Measurements from ENCODE around the gene C12orf54. TPM values are rescaled to one million over a fixed set of nuclear protein-coding genes. Genes with fewer than 3 reads are reported as not detected.
"Not testable (repeated sequence)": the region's sequence is repeated elsewhere in the genome, so short reads cannot be mapped to it uniquely, and the experiment has no call there.

The C12orf54 gene
- not detected for total RNA-seq

GRCh38 chr12:48482198-48482597, at the start of gene C12orf54:
Gene C12orf54 (plus strand): TSS chr12:48482498. CDS start chr12:48483297, 799 bp downstream.
- Mint-ChIP-seq H3K9me3 (no peaks in the 10 kb centered on the region), H3K27me3 (peaks cover 6% of the 10 kb centered on the region), H3K27ac (no peak within 1 kb of the TSS), H3K4me1 (no peaks in the 10 kb centered on the region), H3K4me3 (no peak within 1 kb of the TSS), H3K36me3 (ENCODE audit: low read depth) (no peaks in the 10 kb centered on the region)
- ATAC-seq (replicated peaks): no peak

GRCh38 chr12:48434016-48434415, 48.3 kb upstream of the C12orf54 start:
- H3K4me1 Mint-ChIP-seq; H3K36me3 Mint-ChIP-seq (ENCODE audit: low read depth); ATAC-seq (replicated peaks); H3K27ac Mint-ChIP-seq; H3K9me3 Mint-ChIP-seq; H3K4me3 Mint-ChIP-seq: not testable (repeated sequence)
- peaks cover 19% of the 10 kb centered on the region for H3K27me3 Mint-ChIP-seq

DNA sequence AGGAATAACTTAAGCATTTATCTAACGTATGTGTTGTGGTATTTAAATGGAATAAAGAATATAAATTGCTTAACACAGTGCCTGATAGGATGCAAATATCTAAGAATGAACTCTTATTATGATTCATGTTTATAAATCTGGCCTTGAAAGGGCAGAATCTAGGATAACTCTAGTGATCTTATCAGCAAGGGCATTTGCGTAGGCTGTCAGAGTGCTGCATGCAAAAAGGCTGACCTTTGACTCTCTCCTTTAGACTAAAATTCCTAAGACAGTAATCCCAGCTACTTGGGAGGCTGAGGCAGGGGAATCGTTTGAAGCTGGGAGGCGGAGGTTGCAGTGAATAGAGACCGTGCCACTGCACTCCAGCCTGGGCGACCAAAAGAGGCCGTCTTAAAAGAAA, 41.2 kb upstream of the C12orf54 start:
- H3K4me3 Mint-ChIP-seq: no peak overlapping the region
- H3K9me3 Mint-ChIP-seq: no peaks in the 10 kb centered on the region
- no peak for ATAC-seq (replicated peaks)
- no peak overlapping the region for H3K27ac Mint-ChIP-seq
- no peaks in the 10 kb centered on the region for H3K36me3 Mint-ChIP-seq (ENCODE audit: low read depth)
- H3K4me1 Mint-ChIP-seq: no peaks in the 10 kb centered on the region
- H3K27me3 Mint-ChIP-seq: peaks cover 7% of the 10 kb centered on the region

DNA sequence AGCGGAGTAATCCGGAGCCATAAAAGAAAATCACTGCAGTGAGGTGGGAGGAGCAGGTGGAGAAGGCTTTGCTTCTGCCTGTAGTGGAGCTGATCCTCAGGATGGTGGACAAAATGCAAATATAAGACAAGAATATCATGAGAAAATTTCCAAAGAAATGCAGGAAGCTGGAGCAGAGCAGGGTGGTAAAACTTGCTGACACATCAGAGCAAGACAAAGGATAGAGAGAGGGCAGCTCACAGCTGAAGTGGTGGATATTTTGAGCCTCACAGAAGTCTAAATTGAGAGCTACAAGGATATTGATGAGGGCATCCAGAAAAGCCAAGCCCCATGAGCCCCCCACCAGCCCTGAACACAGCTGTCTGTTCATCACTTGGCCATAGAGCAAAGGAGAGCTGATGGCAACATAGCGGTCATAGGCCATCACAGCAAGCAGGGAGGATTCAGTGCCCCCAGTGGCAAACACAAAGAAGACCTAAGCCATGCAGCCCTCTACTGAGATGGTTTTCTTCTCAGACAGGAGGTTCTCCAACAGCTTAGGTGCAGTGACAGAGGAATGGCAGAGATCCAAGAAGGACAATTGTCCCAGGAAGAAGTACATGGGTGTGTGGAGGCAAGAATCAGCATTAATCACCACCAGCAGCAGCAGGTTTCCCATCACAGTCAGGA, 40.0 kb upstream of the C12orf54 start:
- H3K4me3 Mint-ChIP-seq: no peak overlapping the region
- no peak for ATAC-seq (replicated peaks)
- H3K36me3 Mint-ChIP-seq (ENCODE audit: low read depth): no peaks in the 10 kb centered on the region
- no peak overlapping the region for H3K27ac Mint-ChIP-seq
- H3K9me3 Mint-ChIP-seq: no peaks in the 10 kb centered on the region
- H3K4me1 Mint-ChIP-seq: no peaks in the 10 kb centered on the region
- H3K27me3 Mint-ChIP-seq: peaks cover 7% of the 10 kb centered on the region

- Mint-ChIP-seq H3K4me3 (no peak overlapping the region), H3K36me3 (ENCODE audit: low read depth) (no peaks in the 10 kb centered on the region), H3K4me1 (no peaks in the 10 kb centered on the region), H3K27ac (no peak overlapping the region), H3K27me3 (peaks cover 12% of the 10 kb centered on the region), H3K9me3 (no peaks in the 10 kb centered on the region)
- no peak for ATAC-seq (replicated peaks)
Observed at GRCh38 chr12:48445538-48445937, 36.8 kb upstream of the C12orf54 start.

- ATAC-seq (replicated peaks): no peak
- H3K4me1 Mint-ChIP-seq: no peaks in the 10 kb centered on the region
- no peak overlapping the region for H3K27ac Mint-ChIP-seq
- peaks cover 12% of the 10 kb centered on the region for H3K27me3 Mint-ChIP-seq
- no peak overlapping the region for H3K4me3 Mint-ChIP-seq
- H3K9me3 Mint-ChIP-seq: no peaks in the 10 kb centered on the region
- H3K36me3 Mint-ChIP-seq (ENCODE audit: low read depth): no peaks in the 10 kb centered on the region
Observed at GRCh38 chr12:48446161-48446776, 36.0 kb upstream of the C12orf54 start.

GRCh38 chr12:48447755-48448154, 34.5 kb upstream of the C12orf54 start:
- no peaks in the 10 kb centered on the region for H3K9me3 Mint-ChIP-seq
- H3K4me3 Mint-ChIP-seq: no peak overlapping the region
- no peak overlapping the region for H3K27ac Mint-ChIP-seq
- peaks cover 12% of the 10 kb centered on the region for H3K27me3 Mint-ChIP-seq
- no peaks in the 10 kb centered on the region for H3K36me3 Mint-ChIP-seq (ENCODE audit: low read depth)
- no peak for ATAC-seq (replicated peaks)
- H3K4me1 Mint-ChIP-seq: no peaks in the 10 kb centered on the region

- Mint-ChIP-seq H3K4me1 (no peaks in the 10 kb centered on the region), H3K27ac (no peak overlapping the region), H3K27me3 (peaks cover 5% of the 10 kb centered on the region), H3K36me3 (ENCODE audit: low read depth) (no peaks in the 10 kb centered on the region), H3K9me3 (no peaks in the 10 kb centered on the region), H3K4me3 (no peak overlapping the region)
- ATAC-seq (replicated peaks): no peak
Observed at GRCh38 chr12:48451372-48451771, 30.9 kb upstream of the C12orf54 start.

DNA sequence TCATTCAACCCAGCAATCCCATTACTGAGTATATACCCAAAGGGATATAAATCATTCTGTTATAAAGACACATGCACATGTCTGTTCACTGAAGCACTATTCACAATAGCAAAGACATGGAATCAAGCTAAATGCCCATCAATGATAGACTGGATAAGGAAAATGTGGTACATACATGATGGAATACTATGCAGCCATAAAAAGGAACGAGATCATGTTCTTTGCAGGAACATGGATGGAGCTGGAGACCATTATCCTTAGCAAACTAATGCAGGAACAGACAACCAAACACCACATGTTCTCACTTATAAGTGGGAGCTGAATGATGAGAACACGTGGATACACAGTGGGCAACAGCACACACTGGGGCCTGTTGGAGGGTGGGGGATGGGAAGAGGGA, 29.3 kb upstream of the C12orf54 start:
- H3K4me1 Mint-ChIP-seq; H3K27me3 Mint-ChIP-seq; H3K27ac Mint-ChIP-seq; H3K36me3 Mint-ChIP-seq (ENCODE audit: low read depth); H3K4me3 Mint-ChIP-seq; H3K9me3 Mint-ChIP-seq; ATAC-seq (replicated peaks): not testable (repeated sequence)

DNA sequence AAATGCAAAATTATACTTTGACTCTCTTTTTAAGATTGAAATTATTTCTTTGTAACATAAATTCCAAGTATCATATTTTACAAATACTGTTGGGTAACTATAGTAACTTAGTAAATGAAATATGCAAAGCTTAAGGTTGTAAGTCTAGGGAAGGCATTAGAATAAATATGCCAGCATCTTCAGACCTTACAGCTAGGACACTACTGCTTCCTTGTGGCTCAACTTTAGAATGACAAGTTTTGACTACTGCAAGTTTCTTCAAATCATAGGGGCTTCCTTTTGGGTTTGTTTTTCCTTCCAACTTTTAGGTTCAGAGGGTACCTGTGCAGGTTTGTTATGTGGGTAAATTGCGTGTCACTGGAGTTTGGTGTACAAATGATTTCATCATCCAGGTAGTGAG, 27.6 kb upstream of the C12orf54 start:
- no peak for ATAC-seq (replicated peaks)
- H3K4me3 Mint-ChIP-seq: no peak overlapping the region
- H3K9me3 Mint-ChIP-seq: no peaks in the 10 kb centered on the region
- no peak overlapping the region for H3K27ac Mint-ChIP-seq
- H3K27me3 Mint-ChIP-seq: peaks cover 10% of the 10 kb centered on the region
- H3K36me3 Mint-ChIP-seq (ENCODE audit: low read depth): no peaks in the 10 kb centered on the region
- H3K4me1 Mint-ChIP-seq: no peaks in the 10 kb centered on the region

DNA sequence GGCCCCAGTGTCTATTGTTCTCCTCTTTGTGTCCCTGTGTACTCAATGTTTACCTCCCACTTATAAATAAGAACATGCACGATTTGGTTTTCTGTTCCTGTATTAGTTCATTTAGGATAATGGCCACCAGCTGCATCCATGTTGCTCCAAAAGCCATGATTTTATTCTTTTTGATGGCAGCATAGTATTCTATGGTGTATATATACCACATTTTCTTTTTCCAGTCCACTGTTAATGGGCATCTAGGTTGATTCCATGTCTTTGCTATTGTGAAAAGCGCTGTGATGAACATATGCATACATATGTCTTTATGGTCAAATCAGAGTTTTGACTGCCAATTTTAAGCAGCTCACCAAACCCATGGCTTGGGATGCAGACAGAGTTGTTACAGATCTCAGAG, 27.2 kb upstream of the C12orf54 start:
- Mint-ChIP-seq H3K4me1 (no peaks in the 10 kb centered on the region), H3K27me3 (peaks cover 6% of the 10 kb centered on the region), H3K9me3 (no peaks in the 10 kb centered on the region), H3K4me3 (no peak overlapping the region), H3K36me3 (ENCODE audit: low read depth) (no peaks in the 10 kb centered on the region), H3K27ac (no peak overlapping the region)
- ATAC-seq (replicated peaks): no peak

- Mint-ChIP-seq H3K27me3 (peaks cover 11% of the 10 kb centered on the region), H3K27ac (no peak overlapping the region), H3K9me3 (no peaks in the 10 kb centered on the region), H3K4me1 (no peaks in the 10 kb centered on the region), H3K36me3 (ENCODE audit: low read depth) (no peaks in the 10 kb centered on the region), H3K4me3 (no peak overlapping the region)
- no peak for ATAC-seq (replicated peaks)
Observed at GRCh38 chr12:48459259-48459658, 23.0 kb upstream of the C12orf54 start.

DNA sequence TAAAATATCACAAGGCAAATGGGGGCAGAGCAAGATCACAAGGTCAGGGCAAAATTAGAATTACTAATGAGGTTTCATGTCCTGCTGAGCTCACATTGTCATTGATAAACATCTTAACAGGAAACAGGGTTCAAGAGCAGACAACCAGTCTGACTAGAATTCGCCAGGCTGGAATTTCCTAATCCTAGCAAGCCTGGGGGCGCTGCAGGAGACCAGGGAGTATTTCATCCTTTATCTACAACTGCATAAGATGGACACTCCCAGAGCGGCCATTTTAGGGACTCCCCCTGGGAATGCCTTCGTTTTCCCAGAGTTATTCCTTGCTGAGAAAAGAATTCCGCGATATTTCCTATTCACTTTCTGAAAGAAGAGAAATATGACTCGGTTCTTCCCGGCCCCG, 13.3 kb upstream of the C12orf54 start:
- not testable (repeated sequence) for H3K27ac Mint-ChIP-seq; H3K36me3 Mint-ChIP-seq (ENCODE audit: low read depth); H3K4me3 Mint-ChIP-seq; H3K4me1 Mint-ChIP-seq; ATAC-seq (replicated peaks)
- Mint-ChIP-seq H3K27me3 (peaks cover 30% of the 10 kb centered on the region), H3K9me3 (peaks cover 24% of the 10 kb centered on the region)

- Mint-ChIP-seq H3K9me3 (peaks cover 24% of the 10 kb centered on the region), H3K4me1 (no peaks in the 10 kb centered on the region), H3K4me3 (no peak within 1 kb of the TSS), H3K27me3 (peaks cover 37% of the 10 kb centered on the region), H3K36me3 (ENCODE audit: low read depth) (no peaks in the 10 kb centered on the region), H3K27ac (no peak within 1 kb of the TSS)
- no peak for ATAC-seq (replicated peaks)
Observed at GRCh38 chr12:48472259-48472658, 10.0 kb upstream of the C12orf54 start, which contains the start of gene ANP32D. Gene ANP32D (plus strand): TSS chr12:48472559. CDS start chr12:48472665, 106 bp downstream.

GRCh38 chr12:48473061-48473460, 9.2 kb upstream of the C12orf54 start:
- no peaks in the 10 kb centered on the region for H3K4me1 Mint-ChIP-seq
- H3K27me3 Mint-ChIP-seq: peaks cover 37% of the 10 kb centered on the region
- H3K27ac Mint-ChIP-seq: no peak overlapping the region
- no peak for ATAC-seq (replicated peaks)
- no peaks in the 10 kb centered on the region for H3K36me3 Mint-ChIP-seq (ENCODE audit: low read depth)
- H3K9me3 Mint-ChIP-seq: peaks cover 22% of the 10 kb centered on the region
- H3K4me3 Mint-ChIP-seq: no peak overlapping the region
